HepG2 (cell line): ENCODE results near the gene ENTREP3. TPM values are rescaled to one million over a fixed set of nuclear protein-coding genes. Genes with fewer than 3 reads are reported as not detected.

Experiments
- ATF2 ChIP-seq: sonication (generic); formaldehyde crosslinking; IDR thresholded peaks from 2 replicates; pipeline ENCODE4 v1.4.0; 2020; ENCODE audit warnings: missing genetic modification reagents
- DNMT1 ChIP-seq: sonication (generic); formaldehyde crosslinking; IDR thresholded peaks from 2 replicates; pipeline ENCODE4 v1.5.1; 2020; ENCODE audit warnings: mild to moderate bottlenecking, missing genetic modification reagents
- E2F5 ChIP-seq: sonication (generic); formaldehyde crosslinking; conservative IDR thresholded peaks from 2 replicates; pipeline ENCODE4 v1.4.0; 2020; ENCODE audit warnings: missing genetic modification reagents
- ELF4 ChIP-seq: sonication (generic); formaldehyde crosslinking; IDR thresholded peaks from 2 replicates; pipeline ENCODE4 v1.5.0; 2020; ENCODE audit warnings: missing genetic modification reagents, mild to moderate bottlenecking, moderate library complexity, borderline replicate concordance
- GTF3A ChIP-seq: sonication (generic); formaldehyde crosslinking; conservative IDR thresholded peaks from 2 replicates; pipeline ENCODE4 v1.4.0; 2020; ENCODE audit warnings: mild to moderate bottlenecking, missing genetic modification reagents
- HDAC2 ChIP-seq: sonication (generic); formaldehyde crosslinking; IDR thresholded peaks from 2 replicates; pipeline ENCODE4 v1.4.0; 2020; ENCODE audit warnings: missing genetic modification reagents
- IKZF4 ChIP-seq: sonication (generic); formaldehyde crosslinking; IDR thresholded peaks from 2 replicates; pipeline ENCODE4 v1.5.1; 2020; ENCODE audit warnings: borderline replicate concordance, mild to moderate bottlenecking, low read depth, missing genetic modification reagents; ENCODE audit errors: not compliant biosample characterization
- MED1 ChIP-seq: sonication (generic); formaldehyde crosslinking; IDR thresholded peaks from 2 replicates; pipeline ENCODE4 v1.4.0; 2020; ENCODE audit warnings: missing genetic modification reagents
- NFKBIZ ChIP-seq: IDR thresholded peaks from 2 replicates; pipeline ENCODE4 v1.6.1; 2018; ENCODE audit warnings: missing genetic modification reagents, missing compliant biosample characterization
- PRMT3 ChIP-seq: sonication (generic); formaldehyde crosslinking; IDR thresholded peaks from 2 replicates; pipeline ENCODE4 v1.8.1; 2022; ENCODE audit warnings: low read depth, mild to moderate bottlenecking, moderate library complexity, missing genetic modification reagents, borderline replicate concordance
- RARA ChIP-seq: IDR thresholded peaks from 2 replicates; pipeline ENCODE4 v1.6.1; 2016; ENCODE audit warnings: missing genetic modification reagents, missing compliant biosample characterization
- SALL2 ChIP-seq: sonication (generic); formaldehyde crosslinking; IDR thresholded peaks from 2 replicates; pipeline ENCODE4 v1.8.1; 2023; ENCODE audit warnings: mild to moderate bottlenecking, missing genetic modification reagents, inconsistent platforms
- SMAD3 ChIP-seq: sonication (generic); formaldehyde crosslinking; IDR thresholded peaks from 2 replicates; pipeline ENCODE4 v1.4.0; 2020; ENCODE audit warnings: missing genetic modification reagents
- SMARCC2 ChIP-seq: fragments of 450-650 bp; IDR thresholded peaks from 2 replicates; pipeline ENCODE4 v1.6.1; 2017; ENCODE audit warnings: antibody characterized with exemption, mild to moderate bottlenecking
- SPEN ChIP-seq: sonication (generic); formaldehyde crosslinking; IDR thresholded peaks from 2 replicates; pipeline ENCODE4 v1.5.1; 2020; ENCODE audit warnings: low read depth, mild to moderate bottlenecking, missing genetic modification reagents
- SRSF1 ChIP-seq: fragments of 200-400 bp; formaldehyde crosslinking; optimal IDR thresholded peaks from 2 replicates; pipeline ENCODE3; 2017; ENCODE audit warnings: mild to moderate bottlenecking, low read depth, low read length, moderate library complexity
- SRSF9 ChIP-seq: fragments of 200-400 bp; formaldehyde crosslinking; IDR thresholded peaks from 2 replicates; pipeline ENCODE4 v1.6.1; 2018; ENCODE audit warnings: borderline replicate concordance, mild to moderate bottlenecking, low read depth, low read length; ENCODE audit not compliant: insufficient read depth, poor library complexity, severe bottlenecking
- XBP1 ChIP-seq: sonication (generic); formaldehyde crosslinking; IDR thresholded peaks from 2 replicates; pipeline ENCODE4 v1.5.0; 2020; ENCODE audit warnings: missing genetic modification reagents
- ZFP36 ChIP-seq: fragments of 150-350 bp; IDR thresholded peaks from 2 replicates; pipeline ENCODE4 v1.6.1; 2018; ENCODE audit warnings: borderline replicate concordance, low read length, low read depth; ENCODE audit not compliant: partially characterized antibody
- ZNF225 ChIP-seq: sonication (generic); formaldehyde crosslinking; IDR thresholded peaks from 2 replicates; pipeline ENCODE4 v1.4.0; 2020; ENCODE audit warnings: mild to moderate bottlenecking, missing genetic modification reagents
- ZNF331 ChIP-seq: sonication (generic); formaldehyde crosslinking; IDR thresholded peaks from 2 replicates; pipeline ENCODE4 v1.4.0; 2020; ENCODE audit warnings: missing genetic modification reagents
- ZNF563 ChIP-seq: sonication (generic); formaldehyde crosslinking; IDR thresholded peaks from 2 replicates; pipeline ENCODE4 v1.8.0; 2022; ENCODE audit warnings: mild to moderate bottlenecking, moderate library complexity, missing genetic modification reagents
- ZNF564 ChIP-seq: sonication (generic); formaldehyde crosslinking; IDR thresholded peaks from 2 replicates; pipeline ENCODE4 v1.8.1; 2023; ENCODE audit warnings: mild to moderate bottlenecking, missing genetic modification reagents
- ZNF639 ChIP-seq: conservative IDR thresholded peaks from 2 replicates; pipeline ENCODE4 v1.6.1; 2018; ENCODE audit warnings: missing genetic modification reagents
- ZNF768 ChIP-seq: sonication (generic); formaldehyde crosslinking; IDR thresholded peaks from 2 replicates; pipeline ENCODE4 v1.4.0; 2020; ENCODE audit warnings: missing genetic modification reagents
- ZNF891 ChIP-seq: sonication (generic); formaldehyde crosslinking; IDR thresholded peaks from 2 replicates; pipeline ENCODE4 v1.5.0; 2020; ENCODE audit warnings: mild to moderate bottlenecking, missing genetic modification reagents
- polyA plus RNA-seq, 8 experiments: library from polyadenylated mRNA; depleted of rRNA in 3 of 8; stranded (reverse) in 7 of 8; unstranded in 1 of 8; fragments of >200 nt; fragmentation: Illumina TruSeq in 4 of 8; extraction: Trizol in 4 of 8; gene quantifications; 2 replicates each; pipeline versions ENCODE4 v1.2.1 to v1.2.3, GENCODE V29; 2011 to 2016; ENCODE audit warnings: low read depth in 4 of 8, missing spikeins in 1 of 8, mixed read lengths in 1 of 8; ENCODE audit not compliant: insufficient read depth in 1 of 8
- total RNA-seq, 5 experiments: library from RNA; depleted of rRNA; stranded (reverse); fragments of >200 nt; fragmentation: Illumina TruSeq; extraction: Trizol; gene quantifications; 2 replicates each; pipeline ENCODE4 v1.2.3, GENCODE V29; 2016; ENCODE audit warnings: low read depth in 1 of 5

Gene ENTREP3
- total and polyA plus RNA-seq, 2 of the 13 experiments (the other 11 are each of a cell fraction or from before 2014, with no cell fraction given): 4.1 to 9.9 TPM

- 0 out of 2 replicates have a peak, but pooled peaks have one; percentile 18 for TF ChIP-seq DNMT1 (CRISPR knock-in tag)
- no peak; the same call in 1 of the 2 replicates for TF ChIP-seq ZNF891 (CRISPR knock-in tag)
- TF ChIP-seq ATF2: no peak
- no peak; the same call in 1 of the 2 replicates for TF ChIP-seq ZNF768
- TF ChIP-seq SMAD3 (CRISPR knock-in tag): no peak
- no peak for TF ChIP-seq ELF4 (CRISPR knock-in tag)
- 0 out of 2 replicates have a peak, but pooled peaks have one; percentile 55 for TF ChIP-seq SALL2 (CRISPR knock-in tag)
- peak; percentile 22; the same call in 1 of the 2 replicates for TF ChIP-seq HDAC2
- TF ChIP-seq ZNF225 (CRISPR knock-in tag): no peak
- TF ChIP-seq SMARCC2: no peak
- no peak for TF ChIP-seq ZFP36
- TF ChIP-seq ZNF331 (CRISPR knock-in tag): peak; percentile 39
- 0 out of 2 replicates have a peak, but pooled peaks have one; percentile 14 for TF ChIP-seq RARA (CRISPR knock-in tag)
- TF ChIP-seq XBP1 (CRISPR knock-in tag): 0 out of 2 replicates have a peak, but pooled peaks have one; percentile 65
- no peak; the same call in 1 of the 2 replicates for TF ChIP-seq SPEN
- no peak for TF ChIP-seq SRSF9
- TF ChIP-seq GTF3A (CRISPR knock-in tag): no peak
- no peak for TF ChIP-seq PRMT3
- TF ChIP-seq MED1 (CRISPR knock-in tag): 0 out of 2 replicates have a peak, but pooled peaks have one; percentile 37
- peak; percentile 60; the same call in 1 of the 2 replicates for TF ChIP-seq ZNF563
- no peak for TF ChIP-seq ZNF564 (CRISPR knock-in tag)
- TF ChIP-seq E2F5 (CRISPR knock-in tag): peak; percentile 88
- 0 out of 2 replicates have a peak, but pooled peaks have one; percentile 25 for TF ChIP-seq NFKBIZ (CRISPR knock-in tag)
- no peak for TF ChIP-seq ZNF639 (CRISPR knock-in tag)
- peak; percentile 76 for TF ChIP-seq SRSF1
- TF ChIP-seq IKZF4: no peak
Observed at GRCh38 chr1:155227261-155228095, 27.8 kb downstream of the ENTREP3 start (continued).
